Loucy (cell line): ENCODE measurements around the gene SIAH1.
"Not testable (repeated sequence)": the region's sequence is repeated elsewhere in the genome, so short reads cannot be mapped to it uniquely, and the experiment has no call there.

Source experiments
- H2AFZ ChIP-seq: fragments of 200-600 bp; sonication (generic); 2 replicates; pipeline ENCODE4 v1.6.0; 2016; ENCODE audit warnings: antibody characterized with exemption, mild to moderate bottlenecking, low read length, moderate library complexity
- H3F3A ChIP-seq: fragments of 200-600 bp; 2 replicates; pipeline ENCODE4 v1.6.0; 2016; ENCODE audit warnings: antibody characterized with exemption, low read depth, mild to moderate bottlenecking
- H3K27me3 ChIP-seq: fragments of 200-600 bp; sonication (generic); 2 replicates; pipeline ENCODE4 v1.6.1; 2014; ENCODE audit warnings: low read length, mild to moderate bottlenecking; ENCODE audit not compliant: insufficient read depth, poor library complexity, severe bottlenecking
- H3K36me3 ChIP-seq: fragments of 200-600 bp; sonication (generic); 2 replicates; pipeline ENCODE4 v1.6.1; 2016; ENCODE audit warnings: low read length; ENCODE audit not compliant: insufficient read depth
- H3K4me1 ChIP-seq: fragments of 200-600 bp; sonication (generic); 2 replicates; pipeline ENCODE4 v1.5.1; 2014; ENCODE audit warnings: low read length, mild to moderate bottlenecking; ENCODE audit not compliant: insufficient read depth, poor library complexity, severe bottlenecking
- H3K4me2 ChIP-seq: fragments of 200-600 bp; sonication (generic); 2 replicates; pipeline ENCODE4 v1.6.0; 2014; ENCODE audit warnings: antibody characterized with exemption, low read length, low read depth, mild to moderate bottlenecking; ENCODE audit not compliant: poor library complexity, severe bottlenecking
- H3K4me3 ChIP-seq: fragments of 200-600 bp; sonication (generic); 2 replicates; pipeline ENCODE4 v1.5.1; 2014; ENCODE audit warnings: low read length, mild to moderate bottlenecking, mixed read lengths; ENCODE audit not compliant: poor library complexity, severe bottlenecking
- H3K79me2 ChIP-seq: fragments of 200-600 bp; sonication (generic); 2 replicates; pipeline ENCODE4 v1.6.1; 2014; ENCODE audit warnings: low read length; ENCODE audit not compliant: insufficient read depth
- H3K9ac ChIP-seq: fragments of 200-600 bp; sonication (generic); 2 replicates; pipeline ENCODE4 v1.6.0; 2014; ENCODE audit warnings: mild to moderate bottlenecking, low read depth, low read length, moderate library complexity; ENCODE audit not compliant: poor library complexity, severe bottlenecking
- H3K9me2 ChIP-seq: fragments of 200-600 bp; sonication (generic); replicated peaks from 2 replicates; pipeline ENCODE4 v1.6.1; 2016; ENCODE audit warnings: low read depth, low read length, mixed read lengths
- H3K9me3 ChIP-seq: fragments of 200-600 bp; sonication (generic); 2 replicates; pipeline ENCODE4 v1.6.1; 2014; ENCODE audit warnings: mild to moderate bottlenecking, antibody characterized with exemption, low read length, low read depth; ENCODE audit not compliant: insufficient read depth
- H4K20me1 ChIP-seq: fragments of 200-600 bp; sonication (generic); 2 replicates; pipeline ENCODE4 v1.6.0; 2014; ENCODE audit warnings: antibody characterized with exemption, low read length, mild to moderate bottlenecking; ENCODE audit not compliant: insufficient read depth, poor library complexity, severe bottlenecking
- CTCF ChIP-seq: fragments of 200-600 bp; sonication (generic); conservative IDR thresholded peaks from 2 replicates; pipeline ENCODE4 v1.5.1; 2014; ENCODE audit warnings: mild to moderate bottlenecking, antibody characterized with exemption, low read length
- EZH2phosphoT487 ChIP-seq: fragments of 200-600 bp; IDR thresholded peaks from 2 replicates; pipeline ENCODE4 v1.6.1; 2018; ENCODE audit warnings: antibody characterized with exemption, mild to moderate bottlenecking, moderate library complexity, borderline replicate concordance

Gene SIAH1

GRCh38 chr16:48317614-48318315, 67.4 kb downstream of the SIAH1 start:
- Histone ChIP-seq H3K4me1 (peaks cover 26% of the 10 kb centered on the region), H3K9me3 (0 out of 2 replicates have a peak, but pooled peaks cover 1% of the 10 kb centered on the region), H3K4me3 (peak overlapping the region; percentile 57), H3F3A (peaks cover 12% of the 10 kb centered on the region), H3K36me3 (0 out of 2 replicates have a peak, but pooled peaks cover 1% of the 10 kb centered on the region), H3K9me2 (no peaks in the 10 kb centered on the region), H3K9ac (peak overlapping the region; percentile 10), H2AFZ (no peak overlapping the region), H3K4me2 (peak overlapping the region; percentile 78), H4K20me1 (no peaks in the 10 kb centered on the region), H3K79me2 (no peaks in the 10 kb centered on the region; the same call in 1 of the 2 replicates), H3K27me3 (no peaks in the 10 kb centered on the region)
- TF ChIP-seq CTCF: peak; percentile 33
- no peak for TF ChIP-seq EZH2phosphoT487

GRCh38 chr16:48317026-48317425, 68.2 kb downstream of the SIAH1 start:
- no peak overlapping the region for H3K4me2 ChIP-seq
- H3K9me2 ChIP-seq: no peaks in the 10 kb centered on the region
- no peaks in the 10 kb centered on the region; the same call in 1 of the 2 replicates for H3K79me2 ChIP-seq

GRCh38 chr16:48313905-48314304, 71.3 kb downstream of the SIAH1 start:
- Histone ChIP-seq H3K4me1 (peaks cover 18% of the 10 kb centered on the region), H3K36me3 (peaks cover 35% of the 10 kb centered on the region), H3F3A (peaks cover 11% of the 10 kb centered on the region), H3K9me3 (peaks cover 17% of the 10 kb centered on the region; the same call in 1 of the 2 replicates)
- H3K4me2 ChIP-seq, H4K20me1 ChIP-seq, H3K9ac ChIP-seq, H2AFZ ChIP-seq, H3K27me3 ChIP-seq, H3K9me2 ChIP-seq, H3K4me3 ChIP-seq, H3K79me2 ChIP-seq: not testable (repeated sequence)

More at GRCh38 chr16:48317026-48317425, 68.2 kb downstream of the SIAH1 start:
- H3K4me3 ChIP-seq: no peak overlapping the region
- peaks cover 6% of the 10 kb centered on the region for H3K36me3 ChIP-seq
- H3K27me3 ChIP-seq: no peaks in the 10 kb centered on the region
- peaks cover 26% of the 10 kb centered on the region for H3K4me1 ChIP-seq
- H2AFZ ChIP-seq: no peak overlapping the region
- peaks cover 9% of the 10 kb centered on the region; the same call in 1 of the 2 replicates for H3K9me3 ChIP-seq
- TF ChIP-seq EZH2phosphoT487: no peak
- no peak for TF ChIP-seq CTCF
- H3K9ac ChIP-seq: no peak overlapping the region
- H4K20me1 ChIP-seq: no peaks in the 10 kb centered on the region
- peaks cover 12% of the 10 kb centered on the region for H3F3A ChIP-seq
